DND-41 (cell line): ENCODE data around the gene DRAP1.
"Not testable (repeated sequence)": the region's sequence is repeated elsewhere in the genome, so short reads cannot be mapped to it uniquely, and the experiment has no call there.

Source experiments
- ATAC-seq: fragments of 200-7000 bp; cut with Tn5 transposase; 3 replicates; pipeline ENCODE4 v1.9.1; 2021; ENCODE audit warnings: low read depth; ENCODE audit not compliant: insufficient read depth
- DNase-seq: peaks from one replicate; pipeline ENCODE4 v3.0.0-alpha.2; 2020
- H2AFZ ChIP-seq: 2 replicates; pipeline ENCODE4 v1.6.0; 2012; ENCODE audit warnings: low read depth, low read length
- H3K27ac ChIP-seq: 2 replicates; pipeline ENCODE4 v1.5.1; 2012; ENCODE audit warnings: low read length, inconsistent platforms
- H3K27me3 ChIP-seq: fragments of 200-600 bp; sonication (generic); 2 replicates; pipeline ENCODE4 v1.6.0; 2012; ENCODE audit warnings: low read length, mild to moderate bottlenecking, inconsistent platforms; ENCODE audit not compliant: insufficient read depth, poor library complexity
- H3K36me3 ChIP-seq: 2 replicates; pipeline ENCODE4 v1.5.1; 2012; ENCODE audit warnings: low read length, inconsistent platforms; ENCODE audit not compliant: insufficient read depth
- H3K4me1 ChIP-seq: 2 replicates; pipeline ENCODE4 v1.5.1; 2012; ENCODE audit warnings: mild to moderate bottlenecking, low read length; ENCODE audit not compliant: insufficient read depth
- H3K4me2 ChIP-seq: 2 replicates; pipeline ENCODE4 v1.6.0; 2012; ENCODE audit warnings: mild to moderate bottlenecking, moderate library complexity, low read length, inconsistent platforms; ENCODE audit not compliant: insufficient read depth
- H3K4me3 ChIP-seq, 2 experiments: fragments of 200-600 bp in 1 of 2; shearing (Covaris generic) in 1 of 2; 2 replicates each; pipeline ENCODE4 v1.5.1; 2012 to 2016; ENCODE audit warnings: inconsistent platforms in 2 of 2, low read length in 2 of 2, mild to moderate bottlenecking in 2 of 2, low read depth in 1 of 2, moderate library complexity in 1 of 2
- H3K79me2 ChIP-seq: 2 replicates; pipeline ENCODE4 v1.6.0; 2012; ENCODE audit warnings: low read length, inconsistent platforms; ENCODE audit not compliant: insufficient read depth
- H3K9ac ChIP-seq: 2 replicates; pipeline ENCODE4 v1.6.0; 2012; ENCODE audit warnings: low read depth, mild to moderate bottlenecking, inconsistent platforms, low read length, moderate library complexity
- H3K9me3 ChIP-seq: 2 replicates; pipeline ENCODE4 v1.5.1; 2012; ENCODE audit warnings: low read length, moderate library complexity, mild to moderate bottlenecking, inconsistent platforms; ENCODE audit not compliant: insufficient read depth, severe bottlenecking
- H4K20me1 ChIP-seq: 2 replicates; pipeline ENCODE4 v1.6.0; 2012; ENCODE audit warnings: low read length; ENCODE audit not compliant: insufficient read depth
- CTCF ChIP-seq: IDR thresholded peaks from 2 replicates; pipeline ENCODE4 v1.5.1; 2012; ENCODE audit warnings: borderline replicate concordance, low read length, moderate library complexity, mild to moderate bottlenecking; ENCODE audit not compliant: poor library complexity, severe bottlenecking; ENCODE audit errors: extremely low read depth
- EZH2 ChIP-seq: IDR thresholded peaks from 3 replicates; pipeline ENCODE4 v1.6.1; 2012; ENCODE audit warnings: borderline replicate concordance, low read depth, mild to moderate bottlenecking, moderate library complexity, low read length, inconsistent platforms; ENCODE audit not compliant: severe bottlenecking

DRAP1 gene

GRCh38 chr11:65947133-65947532, 27.9 kb downstream of the DRAP1 start:
- Histone ChIP-seq H3K9me3 (no peaks in the 10 kb centered on the region), H3K27me3 (no peaks in the 10 kb centered on the region), H3K4me1 (no peaks in the 10 kb centered on the region), H3K4me2 (no peak overlapping the region), H3K9ac (no peak overlapping the region), H4K20me1 (no peaks in the 10 kb centered on the region), H3K4me3 (no peak overlapping the region), H3K36me3 (no peaks in the 10 kb centered on the region), H3K79me2 (no peaks in the 10 kb centered on the region), H3K27ac (no peak overlapping the region), H2AFZ (no peak overlapping the region)
- TF ChIP-seq EZH2: no peak
- TF ChIP-seq CTCF: no peak
- DNase-seq (no peak), ATAC-seq (no peak)

GRCh38 chr11:65947603-65948125, 28.4 kb downstream of the DRAP1 start:
- Histone ChIP-seq H3K4me3 (no peak overlapping the region), H3K4me2 (no peak overlapping the region), H3K36me3 (no peaks in the 10 kb centered on the region), H3K9me3 (no peaks in the 10 kb centered on the region), H3K79me2 (no peaks in the 10 kb centered on the region), H4K20me1 (no peaks in the 10 kb centered on the region), H3K27me3 (no peaks in the 10 kb centered on the region), H3K9ac (no peak overlapping the region), H3K4me1 (no peaks in the 10 kb centered on the region), H3K27ac (no peak overlapping the region), H2AFZ (no peak overlapping the region)
- TF ChIP-seq EZH2 (no peak), CTCF (no peak)
- ATAC-seq (no peak), DNase-seq (no peak)

GRCh38 chr11:65950711-65951110, 31.5 kb downstream of the DRAP1 start:
- not testable (repeated sequence) for H3K36me3 ChIP-seq, H2AFZ ChIP-seq, H3K9ac ChIP-seq, H4K20me1 ChIP-seq, H3K9me3 ChIP-seq, H3K4me2 ChIP-seq, ATAC-seq, H3K27me3 ChIP-seq, DNase-seq, H3K27ac ChIP-seq, H3K4me1 ChIP-seq, H3K4me3 ChIP-seq, H3K79me2 ChIP-seq

GRCh38 chr11:65951641-65952040, 32.4 kb downstream of the DRAP1 start:
- H3K4me3 ChIP-seq, H3K9ac ChIP-seq, H3K4me2 ChIP-seq, H2AFZ ChIP-seq, H3K36me3 ChIP-seq, H3K4me1 ChIP-seq, H3K27ac ChIP-seq, ATAC-seq, H3K27me3 ChIP-seq, H3K79me2 ChIP-seq, H4K20me1 ChIP-seq, DNase-seq, H3K9me3 ChIP-seq: not testable (repeated sequence)
